ENCODE measurements around the gene D2HGDH. TPM values are rescaled to one million over a fixed set of nuclear protein-coding genes. Genes with fewer than 3 reads are reported as not detected.
"Not testable (repeated sequence)": the region's sequence is repeated elsewhere in the genome, so short reads cannot be mapped to it uniquely, and the experiment has no call there.

The D2HGDH gene
- total and polyA plus RNA-seq, 10 donors = 18.8 to 69.8 (median 38.0) TPM

GRCh38 chr2:241732513-241733186, 1.8 kb upstream of the D2HGDH start:
- peak; percentile 92 for DNase-seq
- H3K4me3 ChIP-seq = peak overlapping the region in 2 of 8 donors; percentile 14 to 44

GRCh38 chr2:241733391-241734207, 831 bp upstream of the D2HGDH start:
- peaks cover 0 to 8% (median 0%) of the 10 kb centered on the region in 6 donors for H3K36me3 ChIP-seq

More at GRCh38 chr2:241732513-241733186, 1.8 kb upstream of the D2HGDH start:
- peaks cover 4 to 66% (median 40%) of the 10 kb centered on the region in 6 donors for H3K4me1 ChIP-seq
- not testable (repeated sequence) for H3K36me3 ChIP-seq; H3K27me3 ChIP-seq (replicated peaks in 1 of 7); H3K9me3 ChIP-seq
- intact Hi-C loops (cut with DNase I; ENCODE audit: low total_unique reads) = loop anchor here (10.0 kb wide), 1 partner anchor 142 kb away; no protein-coding TSS in a partner anchor
- TF ChIP-seq CTCF (IDR thresholded peaks at IDR 0.05 in 8 of 11, conservative IDR thresholded peaks at IDR 0.05 in 3 of 11) = peak in 10 of 11 experiments; percentile 43 to 86 (median 66)
- peak overlapping the region in 2 of 8 donors; percentile 3 to 22 for H3K27ac ChIP-seq
- 37 to 48% (median 43%) methylated on average over 18 to 26 of the region's 26 CpGs for WGBS, 5 donors

GRCh38 chr2:241734208-241734466, 293 bp upstream of the D2HGDH start:
- DNase-seq = no peak
- WGBS, 5 donors = 0 to 2% (median 1%) methylated on average over 6 to 25 of the region's 25 CpGs
- peaks cover 4 to 81% (median 40%) of the 10 kb centered on the region in 6 donors for H3K4me1 ChIP-seq
- H3K4me3 ChIP-seq = peak overlapping the region; percentile 27 to 99 (median 92)
- peak overlapping the region; percentile 38 to 96 (median 94) for H3K27ac ChIP-seq
- H3K9me3 ChIP-seq = no peaks in the 10 kb centered on the region
- no peaks in the 10 kb centered on the region for H3K27me3 ChIP-seq (replicated peaks in 1 of 7)
- intact Hi-C loops (cut with DNase I; ENCODE audit: low total_unique reads) = loop anchor here (10.0 kb wide), 1 partner anchor 141 kb away; no protein-coding TSS in a partner anchor
- no peak for TF ChIP-seq POLR2A (IDR thresholded peaks at IDR 0.05)
- peak in 2 of 11 experiments; percentile 20 to 34 for TF ChIP-seq CTCF (IDR thresholded peaks at IDR 0.05 in 8 of 11, conservative IDR thresholded peaks at IDR 0.05 in 3 of 11)
- peak in 1 of 3 donors; percentile 58 for TF ChIP-seq POLR2AphosphoS5 (IDR thresholded peaks at IDR 0.05)
- H3K36me3 ChIP-seq = peaks cover 0 to 13% (median 0%) of the 10 kb centered on the region in 6 donors

More at GRCh38 chr2:241733391-241734207, 831 bp upstream of the D2HGDH start:
- peak; percentile 81 for DNase-seq
- H3K9me3 ChIP-seq = no peaks in the 10 kb centered on the region
- H3K4me3 ChIP-seq = peak overlapping the region; percentile 27 to 99 (median 92)
- peak overlapping the region; percentile 38 to 96 (median 94) for H3K27ac ChIP-seq
- WGBS, 5 donors = 85 to 91% (median 88%) methylated on average over 23 of the region's 23 CpGs
- peaks cover 4 to 75% (median 40%) of the 10 kb centered on the region in 6 donors for H3K4me1 ChIP-seq
- no peak for TF ChIP-seq POLR2A (IDR thresholded peaks at IDR 0.05)
- no peak for TF ChIP-seq CTCF (IDR thresholded peaks at IDR 0.05 in 8 of 11, conservative IDR thresholded peaks at IDR 0.05 in 3 of 11)
- no peak for TF ChIP-seq POLR2AphosphoS5 (IDR thresholded peaks at IDR 0.05)
- intact Hi-C loops (cut with DNase I; ENCODE audit: low total_unique reads) = loop anchor here (10.0 kb wide), 1 partner anchor 141 kb away; no protein-coding TSS in a partner anchor
- H3K27me3 ChIP-seq (replicated peaks in 1 of 7) = no peaks in the 10 kb centered on the region

Measured in spleen (tissue), 11 donors.